ENCODE data around the gene SIVA1.

SIVA1 gene

GRCh38 chr14:104770072-104770579 is 17.2 kb downstream of the SIVA1 start:
- H4K20me1 ChIP-seq (ENCODE audit: low read depth, low read length) = no peaks in the 10 kb centered on the region
- no peaks in the 10 kb centered on the region for H3K27me3 ChIP-seq (ENCODE audit: low read length)
- H3K36me3 ChIP-seq (ENCODE audit: low read length) = 0 out of 2 replicates have a peak, but pooled peaks cover 9% of the 10 kb centered on the region
- TF ChIP-seq EZH2phosphoT487 (conservative IDR thresholded peaks at IDR 0.05; ENCODE audit: low read length) (no peak), CTCF (IDR thresholded peaks at IDR 0.05; ENCODE audit: insufficient read depth, low read length, poor library complexity, severe bottlenecking) (no peak)
- no peak overlapping the region for H2AFZ ChIP-seq (ENCODE audit: low read depth, low read length, severe bottlenecking)
- no peaks in the 10 kb centered on the region for H3K9me2 ChIP-seq (replicated peaks; ENCODE audit: insufficient read depth, low read length)
- no peak overlapping the region for H3K9ac ChIP-seq (ENCODE audit: low read length)
- no peak overlapping the region for H3K27ac ChIP-seq (ENCODE audit: low read depth, low read length)
- H3K79me2 ChIP-seq (ENCODE audit: insufficient read depth, low read length) = no peaks in the 10 kb centered on the region
- H3K4me2 ChIP-seq (ENCODE audit: low read depth, low read length, poor library complexity, severe bottlenecking) = no peak overlapping the region
- H3F3A ChIP-seq (ENCODE audit: insufficient read depth) = no peaks in the 10 kb centered on the region
- H3K4me3 ChIP-seq (ENCODE audit: insufficient read depth, low read length, poor library complexity, severe bottlenecking) = no peak overlapping the region
- H3K9me3 ChIP-seq (ENCODE audit: insufficient read depth, low read length) = no peaks in the 10 kb centered on the region

GRCh38 chr14:104770851-104771272 is 17.9 kb downstream of the SIVA1 start:
- no peaks in the 10 kb centered on the region for H3K9me3 ChIP-seq (ENCODE audit: insufficient read depth, low read length)
- H3K4me3 ChIP-seq (ENCODE audit: insufficient read depth, low read length, poor library complexity, severe bottlenecking) = no peak overlapping the region
- H3K4me2 ChIP-seq (ENCODE audit: low read depth, low read length, poor library complexity, severe bottlenecking) = no peak overlapping the region
- no peak for TF ChIP-seq CTCF (IDR thresholded peaks at IDR 0.05; ENCODE audit: insufficient read depth, low read length, poor library complexity, severe bottlenecking)
- TF ChIP-seq EZH2phosphoT487 (conservative IDR thresholded peaks at IDR 0.05; ENCODE audit: low read length) = no peak
- 0 out of 2 replicates have a peak, but pooled peaks cover 9% of the 10 kb centered on the region for H3K36me3 ChIP-seq (ENCODE audit: low read length)
- no peaks in the 10 kb centered on the region for H3K79me2 ChIP-seq (ENCODE audit: insufficient read depth, low read length)
- no peaks in the 10 kb centered on the region for H3F3A ChIP-seq (ENCODE audit: insufficient read depth)
- H2AFZ ChIP-seq (ENCODE audit: low read depth, low read length, severe bottlenecking) = no peak overlapping the region
- H3K9ac ChIP-seq (ENCODE audit: low read length) = no peak overlapping the region
- H3K9me2 ChIP-seq (replicated peaks; ENCODE audit: insufficient read depth, low read length) = no peaks in the 10 kb centered on the region
- H3K27ac ChIP-seq (ENCODE audit: low read depth, low read length) = no peak overlapping the region
- no peaks in the 10 kb centered on the region for H3K27me3 ChIP-seq (ENCODE audit: low read length)
- no peaks in the 10 kb centered on the region for H4K20me1 ChIP-seq (ENCODE audit: low read depth, low read length)

GRCh38 chr14:104771374-104771773 is 18.4 kb downstream of the SIVA1 start:
- Histone ChIP-seq H3K36me3 (ENCODE audit: low read length) (0 out of 2 replicates have a peak, but pooled peaks cover 9% of the 10 kb centered on the region), H3K4me2 (ENCODE audit: low read depth, low read length, poor library complexity, severe bottlenecking) (no peak overlapping the region), H3K27me3 (ENCODE audit: low read length) (no peaks in the 10 kb centered on the region), H4K20me1 (ENCODE audit: low read depth, low read length) (no peaks in the 10 kb centered on the region), H3K27ac (ENCODE audit: low read depth, low read length) (no peak overlapping the region), H3K4me3 (ENCODE audit: insufficient read depth, low read length, poor library complexity, severe bottlenecking) (no peak overlapping the region), H3K9ac (ENCODE audit: low read length) (no peak overlapping the region), H3K79me2 (ENCODE audit: insufficient read depth, low read length) (no peaks in the 10 kb centered on the region), H2AFZ (ENCODE audit: low read depth, low read length, severe bottlenecking) (no peak overlapping the region), H3K9me2 (replicated peaks; ENCODE audit: insufficient read depth, low read length) (no peaks in the 10 kb centered on the region), H3K9me3 (ENCODE audit: insufficient read depth, low read length) (no peaks in the 10 kb centered on the region), H3F3A (ENCODE audit: insufficient read depth) (no peaks in the 10 kb centered on the region)
- TF ChIP-seq CTCF (IDR thresholded peaks at IDR 0.05; ENCODE audit: insufficient read depth, low read length, poor library complexity, severe bottlenecking) (no peak), EZH2phosphoT487 (conservative IDR thresholded peaks at IDR 0.05; ENCODE audit: low read length) (no peak)

Measured in SU-DHL-6 (cell line).